Spinal cord (tissue), 10 donors: Measurements from ENCODE around the gene ARFGAP2. TPM values are rescaled to one million over a fixed set of nuclear protein-coding genes. Genes with fewer than 3 reads are reported as not detected.

Experiments
- DNase-seq, 6 donors: peaks; one replicate each; pipeline versions ENCODE4 v3.0.0 to v3.0.0-alpha.2; 2013 to 2015; ENCODE audit warnings: low spot score in 6 of 6, low read depth in 4 of 6
- H3K27ac ChIP-seq: one replicate; pipeline ENCODE4 v1.5.1; 2013; ENCODE audit warnings: low read depth, low read length, control low read depth
- H3K27me3 ChIP-seq: one replicate; pipeline ENCODE4 v1.6.1; 2013; ENCODE audit warnings: low read length; ENCODE audit not compliant: control insufficient read depth, insufficient read depth
- H3K36me3 ChIP-seq: one replicate; pipeline ENCODE4 v1.6.1; 2013; ENCODE audit warnings: low read length; ENCODE audit not compliant: control insufficient read depth, insufficient read depth
- H3K4me1 ChIP-seq: one replicate; pipeline ENCODE4 v1.6.1; 2013; ENCODE audit warnings: low read length; ENCODE audit not compliant: control insufficient read depth, insufficient read depth
- H3K4me3 ChIP-seq: one replicate; pipeline ENCODE4 v1.5.1; 2013; ENCODE audit warnings: low read depth, low read length, control low read depth
- H3K9me3 ChIP-seq: one replicate; pipeline ENCODE4 v1.6.1; 2013; ENCODE audit warnings: low read length; ENCODE audit not compliant: control insufficient read depth, insufficient read depth
- WGBS: methylation state at CpG from one replicate; pipeline ENCODE4 v1.1.5; 2013; ENCODE audit warnings: missing lambda C conversion rate; ENCODE audit not compliant: insufficient coverage; 5-methylcytosine and 5-hydroxymethylcytosine counted together
- polyA plus RNA-seq, 2 donors: library from polyadenylated mRNA; unstranded; fragments of 120-200 nt; gene quantifications; one replicate each; pipeline ENCODE4 v1.2.1, GENCODE V29; 2013; ENCODE audit not compliant: insufficient read length in 2 of 2
- total RNA-seq, 2 donors: library from RNA; depleted of rRNA in 1 of 2; stranded (reverse); fragments of 120-200 nt in 1 of 2; fragments of >200 nt in 1 of 2; gene quantifications; one replicate each; pipeline versions ENCODE4 v1.2.3 to v1.2.4, GENCODE V29; 2013 to 2014
- donor health status: healthy.

ARFGAP2 gene
- total and polyA plus RNA-seq, 4 donors = 82.7 to 96.5 (median 91.9) TPM

DNA sequence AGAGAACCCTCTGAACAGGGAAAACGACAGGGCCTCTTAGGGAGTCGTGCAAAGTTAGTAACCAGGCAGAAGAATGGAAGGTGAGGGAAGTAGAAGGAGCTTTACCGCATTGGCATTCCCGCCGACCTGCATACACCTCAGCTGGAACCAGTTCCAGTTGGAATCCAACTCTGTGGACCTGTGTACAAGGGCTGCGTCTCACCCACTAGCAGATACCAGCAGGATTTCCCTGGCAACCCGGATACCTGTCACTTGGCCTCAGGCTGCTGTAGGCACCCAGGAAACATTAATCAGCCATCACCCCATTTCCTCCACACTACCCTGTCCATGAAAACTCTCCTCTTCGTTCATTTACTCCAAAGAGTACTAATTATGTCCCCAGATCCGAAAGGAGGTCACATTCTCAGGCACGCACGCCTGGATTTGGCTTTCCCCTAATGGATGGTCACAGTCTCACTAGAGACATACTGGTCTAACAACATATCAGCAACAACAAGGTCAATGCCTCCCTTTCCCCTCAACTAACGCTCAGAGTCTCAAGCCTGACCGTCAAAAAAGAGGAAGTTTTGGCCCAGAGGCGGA, 842 bp downstream of the ARFGAP2 start:
- no peak for DNase-seq
- whole genome bisulfite sequencing = 41% methylated on average over 14 of the region's 14 CpGs
- Histone ChIP-seq H3K27ac (peak overlapping the region; percentile 90), H3K4me3 (peak overlapping the region; percentile 99), H3K9me3 (no peaks in the 10 kb centered on the region), H3K4me1 (peaks cover 29% of the 10 kb centered on the region), H3K36me3 (peaks cover 68% of the 10 kb centered on the region), H3K27me3 (no peaks in the 10 kb centered on the region)

GRCh38 chr11:47172740-47173336, 3.8 kb downstream of the ARFGAP2 start:
- DNase-seq = no peak
- 75% methylated on average over 4 of the region's 6 CpGs for WGBS
- peaks cover 23% of the 10 kb centered on the region for H3K4me1 ChIP-seq
- H3K27ac ChIP-seq = no peak overlapping the region
- H3K27me3 ChIP-seq = no peaks in the 10 kb centered on the region
- H3K9me3 ChIP-seq = no peaks in the 10 kb centered on the region
- peaks cover 76% of the 10 kb centered on the region for H3K36me3 ChIP-seq
- H3K4me3 ChIP-seq = no peak overlapping the region

DNA sequence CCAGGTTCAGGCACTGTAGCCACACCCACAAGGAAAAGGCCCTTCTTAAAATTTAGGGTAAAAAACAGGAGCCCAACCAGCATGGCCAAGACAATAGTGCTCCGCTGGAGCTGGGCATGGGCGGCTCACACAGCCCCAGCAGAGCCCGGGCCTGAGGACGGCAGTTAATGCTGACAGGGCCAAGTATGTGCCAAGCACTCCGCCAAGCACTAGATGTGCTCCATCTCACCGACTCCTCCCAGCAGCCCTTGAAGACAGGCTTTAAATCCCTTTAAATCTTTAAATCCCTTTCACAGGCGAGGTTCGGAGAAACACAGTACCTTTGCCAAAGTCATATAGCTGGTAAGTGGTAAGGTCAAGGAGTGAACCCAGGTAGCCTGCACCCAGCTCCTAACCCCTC, 4.8 kb downstream of the ARFGAP2 start:
- H3K27ac ChIP-seq = no peak overlapping the region
- WGBS = 69% methylated on average over 4 of the region's 8 CpGs
- no peak overlapping the region for H3K4me3 ChIP-seq
- H3K4me1 ChIP-seq = peaks cover 15% of the 10 kb centered on the region
- no peaks in the 10 kb centered on the region for H3K9me3 ChIP-seq
- DNase-seq = no peak
- H3K27me3 ChIP-seq = no peaks in the 10 kb centered on the region
- H3K36me3 ChIP-seq = peaks cover 77% of the 10 kb centered on the region

DNA sequence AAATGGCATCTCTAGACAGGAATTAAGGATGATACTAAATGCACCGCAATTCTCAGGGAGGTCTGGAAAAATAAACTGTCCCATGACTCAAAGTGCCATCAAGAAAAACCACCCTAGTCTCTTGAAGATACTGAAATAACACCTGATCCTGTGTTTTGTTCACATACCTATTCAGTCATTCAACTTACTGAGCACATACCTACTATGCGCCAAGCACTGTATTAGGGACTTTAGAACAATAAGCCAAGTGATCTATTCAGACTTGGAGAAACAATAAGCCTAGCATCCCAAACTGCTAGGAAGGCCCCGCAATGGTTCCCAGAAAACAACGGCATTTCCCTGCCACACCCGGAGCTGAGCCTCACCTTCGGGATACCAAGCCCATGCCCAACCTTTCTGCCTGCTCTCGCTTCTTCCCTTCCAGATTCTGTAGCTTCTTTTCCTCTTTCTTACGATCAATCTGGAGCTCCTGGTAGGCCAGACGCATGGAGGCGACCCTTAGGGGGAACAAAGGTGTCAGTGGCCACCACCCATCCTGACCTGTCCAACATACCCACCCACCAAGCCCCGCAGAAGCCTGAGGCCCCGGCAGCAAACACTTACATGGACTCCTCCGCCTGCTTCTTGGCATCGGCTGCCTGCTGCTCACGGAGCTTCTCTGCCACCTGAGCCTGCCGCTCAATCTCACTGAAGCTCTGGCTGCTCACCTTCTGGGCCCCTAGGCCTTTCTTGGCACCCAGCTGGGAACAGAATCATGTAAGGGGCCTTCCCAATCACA, 5.4 kb downstream of the ARFGAP2 start:
- no peaks in the 10 kb centered on the region for H3K27me3 ChIP-seq
- 95% methylated on average over 14 of the region's 16 CpGs for WGBS
- H3K36me3 ChIP-seq = peaks cover 80% of the 10 kb centered on the region
- no peaks in the 10 kb centered on the region for H3K9me3 ChIP-seq
- peaks cover 14% of the 10 kb centered on the region for H3K4me1 ChIP-seq
- DNase-seq = no peak
- H3K4me3 ChIP-seq = no peak overlapping the region
- no peak overlapping the region for H3K27ac ChIP-seq

- Histone ChIP-seq H3K4me3 (no peak overlapping the region), H3K27ac (no peak overlapping the region), H3K9me3 (no peaks in the 10 kb centered on the region), H3K4me1 (peaks cover 15% of the 10 kb centered on the region), H3K27me3 (no peaks in the 10 kb centered on the region), H3K36me3 (peaks cover 86% of the 10 kb centered on the region)
- no peak for DNase-seq
- 89% methylated on average over 5 of the region's 5 CpGs for WGBS
These were observed 10.3 kb downstream of the ARFGAP2 start for GRCh38 chr11:47166368-47166767.

GRCh38 chr11:47165253-47165840, 11.3 kb downstream of the ARFGAP2 start:
- peaks cover 84% of the 10 kb centered on the region for H3K36me3 ChIP-seq
- no peaks in the 10 kb centered on the region for H3K9me3 ChIP-seq
- no peaks in the 10 kb centered on the region for H3K27me3 ChIP-seq
- WGBS = 98% methylated on average over 8 of the region's 16 CpGs
- no peak overlapping the region for H3K27ac ChIP-seq
- peaks cover 23% of the 10 kb centered on the region for H3K4me1 ChIP-seq
- H3K4me3 ChIP-seq = no peak overlapping the region
- no peak for DNase-seq

DNA sequence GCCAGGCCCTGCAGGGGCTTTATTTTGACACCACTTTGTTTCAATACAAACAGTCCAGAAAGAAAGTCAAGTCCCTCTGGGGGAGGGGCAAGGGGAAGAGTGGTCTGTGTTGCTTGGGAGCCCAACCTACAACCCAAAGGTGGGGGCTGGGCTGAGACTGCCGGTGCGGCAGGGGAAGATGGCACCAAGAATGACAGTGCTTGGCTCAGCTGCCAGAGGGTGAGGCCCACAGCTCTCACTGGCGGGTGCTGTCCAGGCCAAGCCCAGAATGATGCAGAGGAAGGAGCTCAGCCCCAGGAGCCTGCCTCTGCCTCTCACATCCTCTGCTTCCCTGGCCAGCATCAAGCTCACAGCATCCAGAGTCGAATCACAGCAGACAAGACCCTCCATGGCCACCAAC, 12.4 kb downstream of the ARFGAP2 start:
- no peaks in the 10 kb centered on the region for H3K27me3 ChIP-seq
- DNase-seq = no peak
- H3K4me1 ChIP-seq = peaks cover 23% of the 10 kb centered on the region
- H3K36me3 ChIP-seq = peaks cover 84% of the 10 kb centered on the region
- H3K27ac ChIP-seq = no peak overlapping the region
- H3K4me3 ChIP-seq = no peak overlapping the region
- H3K9me3 ChIP-seq = no peaks in the 10 kb centered on the region
- 56% methylated on average over 3 of the region's 4 CpGs for WGBS

DNA sequence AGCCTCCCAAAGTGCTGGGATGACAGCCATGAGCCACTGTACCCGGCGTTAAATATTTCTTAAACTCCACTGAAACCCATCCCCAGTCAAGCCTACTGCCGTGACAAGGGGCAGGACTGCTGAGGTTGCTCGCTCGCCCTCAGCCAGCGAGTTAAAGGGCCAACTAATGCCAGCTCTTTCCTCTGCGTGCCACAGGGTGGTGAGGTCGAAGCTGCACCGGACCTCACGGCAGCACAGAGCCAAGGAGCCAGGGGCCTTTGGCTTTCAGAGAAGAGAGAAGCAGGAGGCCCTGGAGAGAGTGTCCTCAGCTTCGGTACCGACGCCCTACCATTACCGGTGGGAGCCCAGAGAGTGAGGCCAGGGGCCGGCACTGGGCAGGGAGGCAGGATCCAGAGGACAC, 12.8 kb downstream of the ARFGAP2 start:
- no peaks in the 10 kb centered on the region for H3K27me3 ChIP-seq
- no peak overlapping the region for H3K27ac ChIP-seq
- no peaks in the 10 kb centered on the region for H3K9me3 ChIP-seq
- 81% methylated on average over 15 of the region's 15 CpGs for WGBS
- no peak for DNase-seq
- peaks cover 84% of the 10 kb centered on the region for H3K36me3 ChIP-seq
- no peak overlapping the region for H3K4me3 ChIP-seq
- H3K4me1 ChIP-seq = peaks cover 23% of the 10 kb centered on the region

DNA sequence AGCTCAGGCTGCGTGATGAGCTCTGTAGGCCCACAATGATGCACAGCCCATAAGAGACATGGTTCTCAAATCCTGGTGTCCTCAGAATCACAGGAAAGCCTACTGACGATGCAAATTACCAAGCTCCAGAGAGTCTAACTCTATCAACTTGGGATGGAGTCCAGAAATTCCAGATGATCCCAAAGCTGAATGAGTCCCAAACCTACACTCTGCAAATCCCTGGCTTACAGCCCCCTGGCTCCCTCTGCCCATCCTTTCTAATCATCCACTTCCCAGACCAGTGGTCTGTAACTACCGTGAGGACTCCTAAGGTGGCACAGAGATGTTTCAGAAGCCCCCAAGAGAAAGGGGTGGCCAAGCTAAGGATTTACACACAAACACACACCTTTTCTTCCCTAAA, 13.5 kb downstream of the ARFGAP2 start:
- peak in 2 of 6 donors; percentile 70 to 72 for DNase-seq
- 41% methylated on average over 3 of the region's 3 CpGs for WGBS
- Histone ChIP-seq H3K36me3 (peaks cover 82% of the 10 kb centered on the region), H3K4me3 (no peak overlapping the region), H3K9me3 (no peaks in the 10 kb centered on the region), H3K27me3 (no peaks in the 10 kb centered on the region), H3K4me1 (peaks cover 23% of the 10 kb centered on the region), H3K27ac (no peak overlapping the region)
